Mucosa of descending colon (tissue), 3 donors: ENCODE data around the gene NFKB1. TPM values are rescaled to one million over a fixed set of nuclear protein-coding genes. Genes with fewer than 3 reads are reported as not detected.

Source experiments
- ATAC-seq: fragments of 200-7000 bp; cut with Tn5 transposase; one replicate; pipeline ENCODE4 v1.9.1; 2020; ENCODE audit warnings: mild to moderate bottlenecking, moderate library complexity
- DNase-seq, 3 donors: peaks; one replicate each; pipeline ENCODE4 v3.0.0-alpha.2; 2020
- H3K36me3 ChIP-seq: fragments of 200-600 bp; one replicate; pipeline ENCODE4 v1.8.0; 2021; ENCODE audit warnings: low read depth, mild to moderate bottlenecking
- H3K4me1 ChIP-seq: fragments of 200-600 bp; one replicate; pipeline ENCODE4 v1.8.0; 2021; ENCODE audit warnings: low read depth, mild to moderate bottlenecking
- H3K4me3 ChIP-seq: fragments of 200-600 bp; one replicate; pipeline ENCODE4 v1.8.0; 2021; ENCODE audit warnings: mild to moderate bottlenecking
- H3K9me3 ChIP-seq: fragments of 200-600 bp; one replicate; pipeline ENCODE4 v1.8.0; 2021; ENCODE audit warnings: mild to moderate bottlenecking
- intact Hi-C, 2 donors: fragments of 100-400 bp; cut with DNase I in 1 of 2; cut with micrococcal nuclease in 1 of 2; formaldehyde crosslinking; loops; one replicate each; pipeline versions ENCODE4 v1.11.0 to v1.11.1; 2022; cut with DNase I, micrococcal nuclease
- total RNA-seq, 3 donors: library from RNA; stranded (reverse); fragmentation: NEBNext Ultra II Directional in 2 of 3; extraction: Animal tissue kit (Norgen Biotek cat#: 25700) in 2 of 3; gene quantifications; one replicate each; pipeline versions ENCODE4 v1.2.1 to v1.2.4, GENCODE V29; 2021 to 2023
- TF ChIP-seq, protein P1 (sequence below): fragments of 200-600 bp; IDR thresholded peaks from one replicate; pipeline ENCODE4 v1.8.0; 2022; ENCODE audit warnings: antibody characterized with exemption, mild to moderate bottlenecking
- donor health status: DM: no; HTN: no; CAD: no; lungs with moderate emphysema.
- donor health status: DM: no; HTN: no; CAD: no.
- donor health status: DM: no; HTN: yes; CAD: no.

Gene NFKB1
- total RNA-seq, 3 donors from 2014 or later = 50.8 to 57.4 (median 53.6) TPM

GRCh38 chr4:102501447-102501696, 213 bp downstream of the NFKB1 start:
- ATAC-seq = peak; percentile 66
- intact Hi-C loops = loop anchor here in 1 of 2 donors (10.0 kb wide), 1 partner anchor 57 kb away; no protein-coding TSS in a partner anchor
- Histone ChIP-seq H3K36me3 (no peaks in the 10 kb centered on the region), H3K4me3 (peak overlapping the region; percentile 85), H3K4me1 (peaks cover 20% of the 10 kb centered on the region), H3K9me3 (no peaks in the 10 kb centered on the region)
- DNase-seq = no peak
- TF ChIP-seq, protein P1, sequence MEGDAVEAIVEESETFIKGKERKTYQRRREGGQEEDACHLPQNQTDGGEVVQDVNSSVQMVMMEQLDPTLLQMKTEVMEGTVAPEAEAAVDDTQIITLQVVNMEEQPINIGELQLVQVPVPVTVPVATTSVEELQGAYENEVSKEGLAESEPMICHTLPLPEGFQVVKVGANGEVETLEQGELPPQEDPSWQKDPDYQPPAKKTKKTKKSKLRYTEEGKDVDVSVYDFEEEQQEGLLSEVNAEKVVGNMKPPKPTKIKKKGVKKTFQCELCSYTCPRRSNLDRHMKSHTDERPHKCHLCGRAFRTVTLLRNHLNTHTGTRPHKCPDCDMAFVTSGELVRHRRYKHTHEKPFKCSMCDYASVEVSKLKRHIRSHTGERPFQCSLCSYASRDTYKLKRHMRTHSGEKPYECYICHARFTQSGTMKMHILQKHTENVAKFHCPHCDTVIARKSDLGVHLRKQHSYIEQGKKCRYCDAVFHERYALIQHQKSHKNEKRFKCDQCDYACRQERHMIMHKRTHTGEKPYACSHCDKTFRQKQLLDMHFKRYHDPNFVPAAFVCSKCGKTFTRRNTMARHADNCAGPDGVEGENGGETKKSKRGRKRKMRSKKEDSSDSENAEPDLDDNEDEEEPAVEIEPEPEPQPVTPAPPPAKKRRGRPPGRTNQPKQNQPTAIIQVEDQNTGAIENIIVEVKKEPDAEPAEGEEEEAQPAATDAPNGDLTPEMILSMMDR = no peak

DNA sequence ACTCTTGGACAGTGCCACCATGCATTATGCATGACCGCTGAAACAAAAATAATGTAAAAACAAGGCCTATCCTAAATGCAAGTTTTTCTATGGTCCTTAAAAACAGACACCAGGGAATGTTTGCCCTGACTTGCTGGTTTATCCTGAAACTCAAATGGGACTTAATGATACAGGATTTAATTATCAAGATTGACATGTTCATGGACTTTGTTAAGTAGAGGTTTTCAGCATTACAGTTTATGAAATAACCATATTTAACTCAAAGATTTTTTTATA, 1.3 kb downstream of the NFKB1 start:
- TF ChIP-seq, protein P1 = no peak
- Histone ChIP-seq H3K36me3 (no peaks in the 10 kb centered on the region), H3K4me1 (peaks cover 20% of the 10 kb centered on the region), H3K4me3 (peak overlapping the region; percentile 85), H3K9me3 (no peaks in the 10 kb centered on the region)
- intact Hi-C loops = loop anchor here in 1 of 2 donors (10.0 kb wide), 1 partner anchor 58 kb away; no protein-coding TSS in a partner anchor
- DNase-seq = no peak
- ATAC-seq = no peak

DNA sequence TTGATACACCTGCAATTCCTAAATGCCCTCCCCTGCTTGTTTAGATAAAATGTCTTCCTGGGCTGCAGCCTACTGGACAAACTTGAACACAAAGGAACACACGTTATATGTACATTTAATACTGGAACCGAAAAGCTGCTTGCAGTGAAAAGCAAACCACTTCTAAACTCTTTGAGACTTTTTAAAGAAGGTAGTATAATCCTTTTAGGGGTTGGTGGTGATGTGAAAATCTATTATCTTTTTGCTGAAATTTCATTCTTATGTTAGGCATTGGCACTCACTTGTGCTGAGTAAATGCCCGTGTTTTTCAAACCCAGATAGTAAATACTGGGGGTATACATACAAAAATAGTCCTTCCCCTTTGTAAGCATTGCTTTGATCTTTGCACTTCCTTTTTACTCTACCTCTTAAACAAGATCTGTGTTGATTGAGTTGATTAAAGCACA, 2.2 kb downstream of the NFKB1 start:
- no peaks in the 10 kb centered on the region for H3K36me3 ChIP-seq
- H3K4me1 ChIP-seq = peaks cover 20% of the 10 kb centered on the region
- no peaks in the 10 kb centered on the region for H3K9me3 ChIP-seq
- ATAC-seq = no peak
- no peak overlapping the region for H3K4me3 ChIP-seq
- intact Hi-C loops = loop anchor here in 1 of 2 donors (10.0 kb wide), 1 partner anchor 59 kb away; no protein-coding TSS in a partner anchor
- DNase-seq = peak in 1 of 3 donors; percentile 14
- TF ChIP-seq, protein P1 = no peak

GRCh38 chr4:102503831-102504786, 3.0 kb downstream of the NFKB1 start:
- Histone ChIP-seq H3K9me3 (no peaks in the 10 kb centered on the region), H3K4me3 (no peak overlapping the region), H3K4me1 (peaks cover 20% of the 10 kb centered on the region), H3K36me3 (no peaks in the 10 kb centered on the region)
- DNase-seq (no peak), ATAC-seq (no peak)
- intact Hi-C loops = loop anchor here in 1 of 2 donors (10.0 kb wide), 1 partner anchor 59 kb away; no protein-coding TSS in a partner anchor
- TF ChIP-seq, protein P1 = no peak

DNA sequence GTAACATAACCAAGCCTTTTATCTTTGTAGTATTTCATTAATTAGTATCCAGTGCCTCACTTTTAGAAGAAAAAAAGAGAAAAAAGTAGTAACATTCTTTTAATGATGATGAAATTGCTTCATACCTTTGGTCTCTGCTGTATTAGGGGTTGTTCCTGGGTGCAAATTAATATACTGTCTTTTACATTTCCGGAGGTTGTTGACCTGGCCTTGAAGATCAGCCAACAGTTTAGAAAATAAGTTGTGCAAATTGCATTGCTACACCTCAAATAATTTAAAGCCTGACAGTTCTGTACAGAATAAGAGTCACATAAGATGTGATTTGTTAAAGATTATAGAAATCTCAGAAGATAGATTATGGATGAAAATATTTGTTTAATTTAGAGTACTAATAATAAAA, 3.8 kb downstream of the NFKB1 start:
- Histone ChIP-seq H3K36me3 (no peaks in the 10 kb centered on the region), H3K4me1 (peaks cover 20% of the 10 kb centered on the region), H3K4me3 (no peak overlapping the region), H3K9me3 (no peaks in the 10 kb centered on the region)
- TF ChIP-seq, protein P1 = no peak
- no peak for DNase-seq
- intact Hi-C loops = loop anchor here in 1 of 2 donors (10.0 kb wide), 1 partner anchor 60 kb away; no protein-coding TSS in a partner anchor
- ATAC-seq = no peak
